Lower lobe of right lung (tissue), 2 donors: ENCODE data around the gene PCDH8. TPM values are rescaled to one million over a fixed set of nuclear protein-coding genes. Genes with fewer than 3 reads are reported as not detected.

Source experiments
- ATAC-seq, 2 donors: fragments of 200-7000 bp; cut with Tn5 transposase; one replicate each; pipeline ENCODE4 v1.9.1; 2020 to 2022; ENCODE audit warnings: mild to moderate bottlenecking in 2 of 2, moderate library complexity in 2 of 2
- DNase-seq: peaks from one replicate; pipeline ENCODE4 v3.0.0-alpha.2; 2020
- H3K27ac ChIP-seq: fragments of 200-600 bp; one replicate; pipeline ENCODE4 v1.8.0; 2022
- H3K27me3 ChIP-seq: fragments of 200-600 bp; one replicate; pipeline ENCODE4 v1.8.0; 2022; ENCODE audit warnings: low read depth
- H3K36me3 ChIP-seq: fragments of 200-600 bp; one replicate; pipeline ENCODE4 v1.8.0; 2022; ENCODE audit warnings: mild to moderate bottlenecking
- H3K4me1 ChIP-seq: fragments of 200-600 bp; one replicate; pipeline ENCODE4 v1.8.0; 2022
- H3K4me3 ChIP-seq: fragments of 200-600 bp; one replicate; pipeline ENCODE4 v1.8.0; 2022; ENCODE audit warnings: mild to moderate bottlenecking
- H3K9me3 ChIP-seq: fragments of 200-600 bp; one replicate; pipeline ENCODE4 v1.8.0; 2022
- CTCF ChIP-seq: fragments of 200-600 bp; IDR thresholded peaks from one replicate; pipeline ENCODE4 v1.8.0; 2022; ENCODE audit warnings: antibody characterized with exemption, mild to moderate bottlenecking
- intact Hi-C: fragments of 100-400 bp; cut with DNase I; formaldehyde crosslinking; loops from one replicate; pipeline ENCODE4 v1.11.0; 2022
- total RNA-seq: library from RNA; stranded (reverse); fragmentation: NEBNext Ultra II Directional; extraction: Animal tissue kit (Norgen Biotek cat#: 25700); gene quantifications from one replicate; pipeline ENCODE4 v1.2.1, GENCODE V29; 2021
- donor health status: DM: no; HTN: yes; CAD: no; lungs with severe emphysema.

Gene PCDH8
- total RNA-seq, 1 donor from 2014 or later, result not detected

DNA sequence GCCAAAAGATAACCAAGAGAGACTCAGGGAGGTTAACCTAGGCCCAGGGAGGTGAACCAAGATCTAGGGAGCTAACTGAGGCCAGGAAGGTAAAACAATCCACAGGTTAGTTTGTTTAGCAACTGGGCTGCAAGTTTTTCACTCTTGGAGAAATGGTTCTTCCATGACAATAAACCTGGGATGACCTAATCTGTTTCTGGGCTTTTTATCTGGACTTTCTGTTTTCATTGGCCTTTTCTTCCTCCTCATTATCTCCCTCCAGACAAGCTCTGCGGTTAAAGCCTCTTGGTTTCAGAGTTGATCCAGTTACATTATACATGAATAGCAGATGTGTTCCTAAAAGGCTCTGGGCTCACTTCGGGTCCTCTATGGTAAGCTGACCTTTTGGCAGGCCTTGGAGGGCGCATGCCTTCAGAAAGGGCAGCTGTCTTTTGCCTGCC lies 44.2 kb downstream of the PCDH8 start:
- intact Hi-C loops, result no loop called here
- ATAC-seq, result no peak
- DNase-seq, result no peak
- no peak for TF ChIP-seq CTCF
- Histone ChIP-seq H3K4me1 (peaks cover 1% of the 10 kb centered on the region), H3K27ac (no peak overlapping the region), H3K4me3 (no peak overlapping the region), H3K27me3 (no peaks in the 10 kb centered on the region), H3K9me3 (no peaks in the 10 kb centered on the region), H3K36me3 (no peaks in the 10 kb centered on the region)

- no peaks in the 10 kb centered on the region for H3K36me3 ChIP-seq
- no peak for TF ChIP-seq CTCF
- intact Hi-C loops, result no loop called here
These were observed 47.6 kb downstream of the PCDH8 start for GRCh38 chr13:52800856-52801255.

DNA sequence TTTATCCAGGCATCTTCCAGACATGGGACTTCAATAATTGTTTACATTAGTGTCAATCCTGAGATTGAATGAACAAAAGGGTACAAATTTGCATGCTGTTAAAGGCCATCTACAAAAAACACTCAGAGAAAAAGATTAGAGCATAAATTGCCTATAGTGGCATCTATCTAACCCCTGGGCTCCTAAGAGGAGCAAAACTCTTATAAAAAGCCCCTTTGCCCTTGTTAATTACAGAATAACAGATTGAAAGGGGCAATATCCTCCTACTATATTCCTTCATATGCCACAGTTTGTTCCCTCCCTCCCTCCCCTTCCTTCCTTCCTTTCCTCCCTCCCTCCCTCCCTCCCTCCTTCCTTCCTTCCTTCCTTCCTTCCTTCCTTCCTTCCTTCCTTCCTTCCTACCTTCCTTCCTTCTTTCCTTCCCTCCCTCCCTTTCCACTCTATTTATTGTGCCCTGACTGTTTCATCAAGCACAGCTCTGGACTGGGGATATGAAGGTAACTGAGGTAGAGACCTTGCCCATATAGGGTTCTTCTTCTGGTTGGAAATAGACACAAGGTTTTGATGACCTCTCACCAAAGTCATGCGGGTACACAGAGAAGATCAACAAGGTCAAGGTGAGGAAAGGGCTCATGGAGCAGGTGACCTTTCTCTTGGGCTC lies 49.5 kb downstream of the PCDH8 start:
- no peaks in the 10 kb centered on the region for H3K4me1 ChIP-seq
- no peak for DNase-seq
- intact Hi-C loops, result no loop called here

More at GRCh38 chr13:52800856-52801255, 47.6 kb downstream of the PCDH8 start:
- Histone ChIP-seq H3K27ac (no peak overlapping the region), H3K4me3 (no peak overlapping the region), H3K4me1 (no peaks in the 10 kb centered on the region), H3K27me3 (no peaks in the 10 kb centered on the region), H3K9me3 (no peaks in the 10 kb centered on the region)
- DNase-seq, result no peak
- ATAC-seq, result no peak

GRCh38 chr13:52797176-52797575 lies 51.3 kb downstream of the PCDH8 start:
- H3K4me1 ChIP-seq, result no peaks in the 10 kb centered on the region
- intact Hi-C loops, result no loop called here
- no peak overlapping the region for H3K27ac ChIP-seq
- no peaks in the 10 kb centered on the region for H3K36me3 ChIP-seq
- no peak for TF ChIP-seq CTCF
- ATAC-seq, result no peak
- no peak for DNase-seq
- H3K27me3 ChIP-seq, result no peaks in the 10 kb centered on the region
- H3K4me3 ChIP-seq, result no peak overlapping the region
- no peaks in the 10 kb centered on the region for H3K9me3 ChIP-seq

More for the DNA sequence above, 49.5 kb downstream of the PCDH8 start:
- ATAC-seq, result no peak
- Histone ChIP-seq H3K27me3 (no peaks in the 10 kb centered on the region), H3K36me3 (no peaks in the 10 kb centered on the region), H3K9me3 (no peaks in the 10 kb centered on the region), H3K27ac (no peak overlapping the region), H3K4me3 (no peak overlapping the region)
- no peak for TF ChIP-seq CTCF

- H3K9me3 ChIP-seq, result no peaks in the 10 kb centered on the region
- no peak for TF ChIP-seq CTCF
- ATAC-seq (no peak), DNase-seq (no peak)
- H3K36me3 ChIP-seq, result no peaks in the 10 kb centered on the region
- no peak overlapping the region for H3K27ac ChIP-seq
- no peaks in the 10 kb centered on the region for H3K4me1 ChIP-seq
- H3K27me3 ChIP-seq, result no peaks in the 10 kb centered on the region
- intact Hi-C loops, result no loop called here
- H3K4me3 ChIP-seq, result no peak overlapping the region
These were observed 53.9 kb downstream of the PCDH8 start for GRCh38 chr13:52794589-52794988.
